ENCODE data around the gene SCAF11.

DNA sequence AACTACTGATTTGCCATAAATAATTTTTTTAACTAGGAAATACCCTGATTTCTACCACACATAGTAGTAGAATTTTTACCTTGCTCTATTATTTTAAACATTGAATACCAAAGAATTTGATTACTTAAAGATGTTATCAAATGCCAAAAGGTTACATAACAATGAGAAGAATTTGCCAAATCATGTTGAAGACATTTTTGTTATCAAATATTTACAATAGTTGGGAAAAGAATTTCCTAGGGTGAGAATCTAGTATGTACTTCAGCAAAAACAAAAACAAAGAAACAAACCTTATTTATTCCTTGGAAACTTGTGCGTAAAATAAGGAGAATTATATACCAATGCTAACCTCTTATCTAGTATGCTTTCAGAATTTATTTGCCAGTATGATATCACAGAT lies 107.2 kb downstream of the SCAF11 start:
- TF ChIP-seq POLR2A (IDR thresholded peaks at IDR 0.05) (no peak), POLR2AphosphoS5 (IDR thresholded peaks at IDR 0.05) (no peak)
- TF ChIP-seq, protein P1, sequence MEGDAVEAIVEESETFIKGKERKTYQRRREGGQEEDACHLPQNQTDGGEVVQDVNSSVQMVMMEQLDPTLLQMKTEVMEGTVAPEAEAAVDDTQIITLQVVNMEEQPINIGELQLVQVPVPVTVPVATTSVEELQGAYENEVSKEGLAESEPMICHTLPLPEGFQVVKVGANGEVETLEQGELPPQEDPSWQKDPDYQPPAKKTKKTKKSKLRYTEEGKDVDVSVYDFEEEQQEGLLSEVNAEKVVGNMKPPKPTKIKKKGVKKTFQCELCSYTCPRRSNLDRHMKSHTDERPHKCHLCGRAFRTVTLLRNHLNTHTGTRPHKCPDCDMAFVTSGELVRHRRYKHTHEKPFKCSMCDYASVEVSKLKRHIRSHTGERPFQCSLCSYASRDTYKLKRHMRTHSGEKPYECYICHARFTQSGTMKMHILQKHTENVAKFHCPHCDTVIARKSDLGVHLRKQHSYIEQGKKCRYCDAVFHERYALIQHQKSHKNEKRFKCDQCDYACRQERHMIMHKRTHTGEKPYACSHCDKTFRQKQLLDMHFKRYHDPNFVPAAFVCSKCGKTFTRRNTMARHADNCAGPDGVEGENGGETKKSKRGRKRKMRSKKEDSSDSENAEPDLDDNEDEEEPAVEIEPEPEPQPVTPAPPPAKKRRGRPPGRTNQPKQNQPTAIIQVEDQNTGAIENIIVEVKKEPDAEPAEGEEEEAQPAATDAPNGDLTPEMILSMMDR (IDR thresholded peaks at IDR 0.05), result no peak

Data from transverse colon (tissue), 4 donors.